Activated CD8-positive, alpha-beta memory T cell treated with anti-CD3 and anti-CD28 coated beads for 4 hours (primary cell): Measurements from ENCODE around the gene DCP1B.

Experiments used
- DNase-seq, 2 donors: peaks; one replicate each; pipeline ENCODE4 v3.0.0-alpha.2; 2020; ENCODE audit warnings: low read depth in 2 of 2

The DCP1B gene

DNA sequence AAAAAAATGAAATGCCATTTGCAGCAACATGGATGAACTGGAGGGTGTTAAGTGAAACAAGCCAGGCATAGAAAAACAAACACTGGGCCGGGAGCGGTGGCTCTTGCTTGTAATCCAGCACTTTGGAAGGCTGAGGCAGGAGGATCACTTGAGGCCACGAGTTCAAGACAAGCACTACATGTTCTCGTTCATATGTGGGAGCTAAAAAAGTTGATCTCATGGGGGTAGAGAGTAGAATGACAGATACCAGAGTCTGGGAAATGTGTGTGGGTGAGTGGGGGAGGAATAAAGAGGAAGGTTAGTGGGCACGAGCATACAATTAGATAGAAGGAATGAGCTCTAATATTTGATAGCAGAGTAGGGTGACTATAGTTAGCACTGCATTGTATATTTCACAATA, 107.3 kb downstream of the DCP1B start:
- no peak for DNase-seq
